Stimulated activated CD4-positive, alpha-beta T cell treated with anti-CD3 and anti-CD28 coated beads, Interleukin-2, amount 100 ng/mL, for 4 hours (primary cell): ENCODE measurements around the gene PPP2R2B.

Source experiments
- DNase-seq: peaks from one replicate; pipeline ENCODE4 v3.0.0-alpha.2; 2020; ENCODE audit warnings: low read depth

PPP2R2B gene

DNA sequence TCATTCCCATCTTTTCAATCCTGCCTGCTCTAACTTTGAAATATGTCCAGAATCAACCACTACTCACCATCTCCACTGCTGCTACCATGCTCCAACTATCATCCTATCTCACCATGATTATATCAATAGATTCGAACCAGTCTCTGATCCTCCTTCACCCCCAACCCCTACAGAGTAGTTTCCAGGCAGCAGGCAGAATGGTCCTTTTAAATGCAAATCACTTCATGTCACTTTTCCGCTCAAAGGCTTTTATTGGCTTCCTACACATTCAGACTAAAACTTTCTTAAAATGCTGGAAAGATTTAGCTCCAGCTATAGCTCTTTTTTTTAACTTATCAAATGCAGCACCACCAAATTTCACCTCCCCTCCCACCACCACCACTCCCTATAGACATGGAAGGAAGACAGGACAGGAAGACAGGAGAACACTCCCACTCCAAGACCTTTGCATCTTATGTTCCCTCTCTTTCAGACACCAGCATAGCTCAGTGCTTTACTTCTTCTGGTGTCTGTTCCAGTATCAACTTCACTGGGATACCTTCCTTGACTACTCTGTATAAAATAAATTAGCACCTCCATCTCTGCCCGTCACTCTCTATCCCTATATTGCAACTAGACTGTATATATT is 9.9 kb upstream of the PPP2R2B start:
- no peak for DNase-seq

DNA sequence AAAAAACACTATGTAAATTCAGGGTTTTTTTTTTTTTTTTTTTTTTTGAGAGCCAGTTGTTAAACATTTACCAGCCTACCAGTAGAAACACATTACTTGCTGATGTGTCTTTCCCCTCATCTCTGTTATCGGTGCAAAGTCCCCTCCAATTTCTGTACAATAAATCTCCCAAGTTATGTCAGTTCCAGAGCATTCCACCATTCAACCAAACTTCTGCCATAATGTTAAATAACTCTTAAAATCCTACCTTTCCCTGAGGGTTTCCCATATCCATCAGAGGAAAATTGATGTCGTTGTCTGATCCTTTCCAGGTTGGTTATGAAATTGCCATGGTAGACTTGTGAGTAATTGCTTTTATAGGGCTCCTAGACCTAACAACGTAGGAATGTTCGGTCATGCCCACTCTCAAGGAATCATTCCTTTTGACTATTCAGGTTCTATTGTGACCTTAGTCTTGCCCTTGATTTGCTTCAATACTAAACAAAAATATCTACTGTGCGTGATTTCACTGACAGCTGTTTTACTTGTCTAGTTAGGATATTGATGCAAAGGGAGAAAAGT is 5.6 kb upstream of the PPP2R2B start:
- DNase-seq: no peak

DNA sequence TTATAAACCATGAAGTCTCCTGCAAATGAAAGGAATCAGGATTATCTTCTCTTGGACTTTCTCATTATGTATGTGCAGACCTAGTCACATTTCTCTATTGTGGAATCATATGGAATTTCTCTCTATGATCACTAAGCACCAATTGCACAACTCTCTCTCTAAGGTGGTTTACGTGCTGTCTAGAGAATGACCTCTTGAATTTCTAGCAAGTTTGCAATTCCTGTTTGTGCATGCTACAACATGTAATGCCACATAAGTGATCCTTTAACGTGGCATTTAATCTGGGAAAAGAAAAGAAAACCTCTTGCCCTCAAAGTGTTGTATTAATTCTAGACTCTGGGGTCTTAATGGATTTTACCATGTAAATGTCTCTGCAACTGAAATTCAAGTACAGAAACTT is 5.0 kb upstream of the PPP2R2B start:
- no peak for DNase-seq

DNA sequence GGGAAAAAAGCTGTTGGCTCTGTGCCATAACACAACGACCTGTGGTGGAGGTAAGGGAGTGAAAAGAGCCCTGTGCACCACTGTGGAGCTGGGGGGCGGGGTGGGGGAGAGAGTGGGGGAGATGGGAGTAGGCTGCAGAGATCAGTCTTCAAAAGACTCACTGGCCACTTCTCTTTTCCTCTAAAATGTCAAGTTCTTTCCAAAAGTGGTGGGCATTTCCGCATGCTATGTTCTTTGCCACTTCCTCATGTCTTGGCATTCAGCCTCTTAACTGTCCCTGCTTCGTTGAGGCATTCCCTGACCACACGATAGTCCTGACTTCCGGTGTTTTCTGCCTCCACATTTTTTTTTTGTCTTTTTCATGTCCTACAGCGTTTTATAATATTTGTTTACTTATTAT is 2.4 kb upstream of the PPP2R2B start:
- no peak for DNase-seq

DNA sequence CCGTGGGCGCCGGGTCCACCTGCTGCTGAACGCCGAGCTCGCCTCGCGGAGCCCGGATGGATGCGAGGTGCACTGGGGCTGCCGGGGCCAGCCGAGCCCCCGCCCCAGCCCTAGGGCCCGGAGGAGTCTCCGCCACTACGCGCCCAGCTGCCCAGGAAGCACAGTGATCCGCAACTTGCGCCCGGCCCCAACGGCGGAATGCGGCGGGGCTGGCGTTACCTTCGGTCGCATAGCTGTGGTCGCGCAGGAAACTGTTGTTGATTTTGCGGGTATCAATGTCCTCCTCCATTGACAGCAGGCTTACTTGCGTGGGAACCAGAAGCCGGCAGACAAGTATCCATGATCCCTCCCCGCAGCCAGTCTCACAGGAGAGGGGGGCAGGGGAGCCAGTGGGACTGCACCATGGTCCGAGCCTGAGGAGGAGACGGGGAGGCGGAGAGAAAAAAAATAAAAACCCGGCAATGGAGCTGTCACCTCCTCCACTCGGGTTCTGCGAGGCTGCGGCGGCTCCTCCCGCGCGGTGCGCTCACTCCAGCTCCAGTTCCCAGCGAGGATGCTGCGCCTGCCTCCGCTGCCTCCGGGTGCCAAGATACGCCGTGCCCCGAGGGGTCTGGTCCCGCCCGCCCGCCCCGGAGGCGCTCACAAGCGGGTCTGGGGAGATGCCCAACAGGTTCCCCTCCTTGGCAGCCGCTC is 628 bp downstream of the PPP2R2B start:
- no peak for DNase-seq

DNA sequence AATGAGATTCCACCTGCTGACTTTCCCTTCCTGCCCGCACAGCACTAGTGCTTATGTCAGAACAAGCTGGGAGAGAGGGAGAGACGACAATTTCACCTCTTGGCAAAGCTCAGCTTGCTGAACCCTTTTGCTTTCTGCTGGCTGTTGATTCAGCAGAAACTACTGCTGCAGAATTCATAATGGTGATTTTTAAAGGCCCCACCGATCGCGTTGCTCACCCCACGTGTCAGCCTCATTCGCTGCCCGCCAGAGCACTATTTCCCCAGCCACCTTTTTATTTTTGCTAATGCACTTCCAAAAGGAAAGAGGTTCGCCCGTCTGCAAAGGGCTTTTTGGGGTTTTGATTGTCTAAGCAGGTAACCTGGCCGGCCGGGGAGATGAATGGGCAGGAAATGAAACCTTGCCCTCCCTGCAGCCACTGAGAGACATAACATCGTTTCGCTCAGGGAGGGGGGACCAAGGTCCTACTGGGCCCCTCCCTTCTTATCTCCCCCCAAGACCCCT is 1.3 kb downstream of the PPP2R2B start:
- DNase-seq: no peak

DNA sequence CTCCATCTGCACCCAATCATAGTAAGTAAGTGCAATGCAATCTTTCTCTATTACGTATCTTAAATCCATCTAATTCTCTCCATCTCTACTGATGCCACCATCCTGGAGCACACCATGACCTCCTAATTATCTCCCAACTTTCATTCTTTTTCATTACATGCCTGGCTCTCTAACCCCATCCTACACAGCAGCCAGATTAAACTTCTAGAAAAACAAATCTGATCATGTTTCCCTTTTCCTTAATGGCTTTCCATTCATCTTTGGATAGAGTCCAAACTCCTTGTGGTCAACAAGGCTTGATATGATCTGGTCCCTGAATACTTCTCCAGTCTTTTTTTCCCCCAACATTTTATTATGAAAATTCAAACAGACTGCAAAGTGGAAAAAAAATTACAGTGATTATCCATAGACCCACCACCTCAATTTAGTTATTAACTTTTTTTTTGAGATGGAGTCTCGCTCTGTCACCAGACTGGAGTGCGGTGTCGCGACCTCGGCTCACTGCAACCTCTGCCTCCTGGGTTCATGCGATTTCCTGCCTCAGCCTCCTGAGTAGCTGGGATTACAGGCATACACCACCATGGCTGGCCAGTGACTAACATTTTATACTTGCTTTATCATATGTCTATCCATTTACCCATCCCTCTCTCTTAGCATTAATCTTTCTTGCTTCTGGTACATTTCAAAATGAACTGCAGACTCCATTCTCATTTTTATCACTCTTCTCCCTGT is 5.2 kb downstream of the PPP2R2B start:
- no peak for DNase-seq

DNA sequence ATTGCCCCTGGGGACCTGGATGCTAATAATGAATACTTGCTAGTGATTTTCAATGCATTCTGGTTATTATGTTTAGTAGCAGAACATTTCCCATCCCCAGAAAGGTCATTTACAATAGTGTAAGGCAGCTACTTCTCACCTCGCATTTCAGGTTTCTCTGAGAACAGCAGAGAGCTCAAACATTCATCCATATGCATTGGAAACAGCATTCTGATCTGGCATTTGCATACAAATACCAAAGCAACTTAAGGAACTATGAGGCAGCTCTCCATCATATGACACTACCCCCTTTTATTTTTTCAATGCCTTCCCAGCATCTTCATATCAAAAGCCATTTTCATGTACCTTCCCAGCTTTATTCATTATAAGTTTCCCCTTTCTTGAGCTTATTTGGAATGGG is 6.4 kb downstream of the PPP2R2B start:
- DNase-seq: no peak

DNA sequence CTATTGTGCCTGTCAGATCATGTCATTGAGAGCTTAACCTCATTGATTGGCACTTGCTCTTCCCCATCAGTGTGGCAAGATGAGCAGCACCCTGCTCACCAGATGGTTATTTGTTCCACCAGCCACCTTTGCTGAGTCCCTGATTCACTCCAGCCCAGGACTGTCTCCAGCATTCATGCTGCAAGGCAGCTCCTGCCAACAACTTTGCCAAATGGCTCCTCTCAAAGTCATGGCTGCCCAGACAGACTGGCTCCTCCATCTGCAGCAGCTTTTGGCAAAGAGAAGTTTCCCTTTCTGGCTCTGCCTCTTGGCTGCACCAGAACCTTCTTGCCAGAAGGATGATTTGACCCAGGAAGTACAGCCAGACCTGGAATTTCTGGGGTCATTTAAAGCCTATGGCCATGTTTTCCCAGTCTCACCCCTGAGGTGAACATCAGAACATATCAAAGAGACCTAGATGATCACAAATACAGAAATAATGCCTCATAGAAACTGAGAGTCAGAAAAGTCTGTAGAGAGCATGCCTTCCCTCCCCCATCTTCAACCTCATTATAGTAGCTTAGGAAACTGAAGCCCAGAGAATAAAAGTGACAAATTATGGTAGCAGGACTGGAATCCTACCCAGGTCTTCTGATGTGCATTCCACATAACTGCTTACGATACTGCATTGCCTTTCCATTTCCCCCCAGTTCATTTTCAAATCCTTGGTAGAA is 10.4 kb downstream of the PPP2R2B start:
- no peak for DNase-seq

DNA sequence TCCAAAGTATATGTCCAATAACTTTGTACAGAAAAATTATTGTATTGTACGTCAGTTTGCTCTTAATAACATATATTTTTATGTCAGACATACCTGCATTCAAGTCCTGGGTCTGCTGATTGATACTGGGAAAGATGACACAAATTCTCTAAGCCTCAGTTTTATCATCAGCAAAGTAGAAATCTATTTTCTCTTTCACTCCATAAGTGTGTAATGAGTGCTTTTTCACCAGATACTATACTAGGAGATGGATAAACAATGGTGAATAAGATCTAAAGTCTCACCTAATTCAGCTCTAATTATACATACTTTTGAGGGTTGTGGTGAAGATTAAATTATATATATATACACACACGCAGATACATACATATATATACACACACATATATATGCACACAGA is 12.3 kb downstream of the PPP2R2B start:
- DNase-seq: no peak

DNA sequence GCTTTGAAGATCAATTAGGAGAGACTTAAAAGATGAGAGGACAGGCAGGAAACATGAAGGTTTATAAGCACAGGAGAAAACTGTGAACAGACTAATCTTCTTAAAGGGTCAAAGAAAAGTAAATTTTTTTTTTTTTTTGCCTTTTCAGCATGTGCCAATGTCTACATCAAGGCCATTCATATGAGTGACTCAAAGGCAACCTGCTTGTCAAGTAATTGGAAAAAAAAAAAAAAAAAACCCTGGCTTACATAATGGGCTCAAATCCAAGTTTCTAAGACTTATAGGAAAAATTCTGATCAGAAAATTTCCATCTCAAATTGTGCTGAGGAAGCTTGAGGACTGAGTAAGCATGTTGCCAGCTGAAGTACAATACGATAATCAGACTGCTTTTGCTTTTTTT is 15.9 kb downstream of the PPP2R2B start:
- DNase-seq: no peak

DNA sequence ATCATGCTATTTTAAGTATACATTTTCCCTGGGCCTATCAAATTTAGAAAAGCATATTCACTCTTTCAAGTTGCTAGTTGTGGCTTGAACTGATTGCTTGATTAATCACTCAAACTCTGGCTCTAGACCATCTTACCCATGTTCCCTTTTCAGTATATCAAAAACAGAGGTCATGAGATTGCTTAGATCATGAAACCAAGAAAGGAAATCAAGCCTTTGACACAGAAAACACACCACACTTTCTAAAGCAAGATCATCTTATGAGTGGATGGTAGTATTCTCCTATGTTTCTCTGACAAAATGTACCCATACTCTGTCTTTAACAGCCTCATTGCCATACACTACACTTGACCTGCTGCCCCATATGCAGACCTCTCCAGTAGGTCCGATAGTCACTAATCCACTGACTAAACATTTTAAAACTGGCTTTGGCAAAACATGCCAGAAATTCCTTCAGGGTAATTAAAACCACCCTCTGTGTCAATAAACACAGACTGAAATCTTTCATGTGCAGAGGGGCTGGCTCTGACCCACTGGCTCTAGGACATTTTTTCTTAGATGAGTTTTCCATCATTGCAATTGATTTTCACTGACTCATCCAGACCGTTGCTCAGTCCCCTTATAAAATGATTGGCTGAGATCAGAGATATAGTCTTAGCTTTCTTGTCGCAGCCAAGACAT is 18.2 kb downstream of the PPP2R2B start:
- DNase-seq: no peak

DNA sequence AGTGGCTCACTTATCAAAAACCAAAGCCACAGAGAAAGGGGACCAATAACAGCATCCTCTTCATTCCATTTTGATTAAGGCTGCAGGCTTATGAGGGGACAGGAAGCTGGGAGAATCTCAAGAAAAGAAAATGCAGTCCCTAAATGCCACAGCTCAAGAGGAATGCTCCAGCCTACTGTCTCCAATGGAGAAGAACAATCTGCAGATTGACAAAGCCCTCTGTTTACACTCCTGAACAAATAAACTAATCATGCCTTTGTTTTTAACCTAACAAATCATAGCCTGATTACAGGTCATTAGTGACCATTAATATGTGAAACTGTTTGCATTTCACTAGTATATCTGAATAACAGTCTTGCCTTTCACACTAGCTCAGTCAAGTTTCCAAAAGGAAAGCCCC is 26.5 kb downstream of the PPP2R2B start:
- DNase-seq: no peak

DNA sequence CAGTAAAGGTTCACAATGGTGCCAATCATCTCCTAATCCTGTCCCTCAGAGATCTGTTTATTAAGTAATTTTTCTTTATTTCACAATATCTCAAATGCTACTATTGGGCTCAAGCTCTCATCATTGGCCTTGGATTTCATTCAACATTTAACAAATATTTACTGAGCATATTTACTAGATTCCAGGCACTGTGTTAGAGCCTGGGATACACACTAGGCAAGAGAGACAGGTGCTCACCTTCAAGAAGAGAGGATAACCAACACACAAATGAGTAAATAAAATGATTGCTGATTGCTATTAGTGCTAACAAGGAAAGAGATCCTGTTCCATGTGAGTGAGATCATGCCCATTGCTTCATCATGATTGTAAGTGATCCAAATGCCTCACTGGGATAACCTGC is 27.4 kb downstream of the PPP2R2B start:
- no peak for DNase-seq

DNA sequence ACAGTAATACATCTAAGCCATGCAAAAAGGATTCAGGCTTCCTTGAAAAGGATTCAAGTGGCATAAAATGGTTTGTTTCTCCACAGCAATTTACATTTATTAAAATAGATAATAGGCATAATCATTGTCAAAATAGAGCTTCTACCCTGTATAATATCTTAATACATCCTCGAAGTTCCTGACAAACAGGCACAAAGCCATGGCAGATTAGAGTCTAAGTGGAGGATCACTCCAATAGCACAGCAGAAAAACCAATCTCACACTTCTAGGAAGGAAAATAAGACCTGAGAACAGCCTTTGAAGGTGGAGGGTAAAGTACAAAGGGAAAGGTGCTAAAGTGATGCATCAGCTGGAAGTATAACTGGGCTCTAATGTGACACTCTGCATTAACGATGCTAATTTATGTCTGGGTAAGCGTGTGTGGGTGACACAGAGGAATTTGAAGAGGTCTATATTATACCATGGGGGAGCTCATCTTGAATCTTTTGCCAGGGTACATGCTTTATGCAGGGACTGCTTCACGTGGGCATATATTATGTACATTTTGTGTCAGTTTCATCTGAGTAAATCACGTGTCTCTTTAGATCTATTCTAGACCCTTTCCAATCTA is 28.8 kb downstream of the PPP2R2B start:
- no peak for DNase-seq

DNA sequence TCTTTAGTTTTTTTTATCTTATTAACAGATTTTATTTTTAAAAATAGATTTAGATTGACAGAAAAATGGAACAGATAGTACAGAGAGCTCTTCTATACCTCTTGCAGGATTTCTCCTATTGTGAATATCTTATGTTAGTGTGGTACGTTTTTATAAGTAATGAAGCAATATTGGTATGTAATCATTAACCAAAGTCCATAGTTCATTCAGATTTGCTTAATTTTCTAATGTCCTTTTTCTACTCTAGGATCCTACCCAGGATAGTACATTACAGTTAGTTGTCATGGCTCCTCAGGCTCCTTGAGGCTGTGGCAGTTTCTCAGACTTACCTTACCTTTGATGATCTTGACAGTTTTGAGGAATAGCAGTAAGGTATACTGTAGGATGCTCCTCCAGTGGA is 30.4 kb downstream of the PPP2R2B start:
- DNase-seq: no peak

DNA sequence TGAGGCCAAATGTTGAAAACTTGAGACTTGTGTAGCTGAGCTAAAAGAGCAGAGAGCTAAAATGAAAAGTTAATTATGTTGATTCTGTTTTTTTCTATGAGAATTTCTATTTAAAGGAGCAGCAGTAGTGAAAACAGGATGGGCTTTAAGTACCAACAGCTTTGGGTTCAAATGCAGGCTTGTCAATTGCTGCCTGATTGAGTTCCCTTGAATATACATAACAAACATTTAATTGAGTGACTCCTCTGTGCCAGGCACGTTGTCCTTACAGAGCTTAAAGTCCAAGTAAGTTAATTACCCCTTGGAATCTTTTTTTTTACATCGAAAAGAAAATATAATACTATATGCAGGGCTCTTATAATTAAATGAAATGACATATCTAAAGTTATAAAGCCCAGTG is 38.5 kb downstream of the PPP2R2B start:
- no peak for DNase-seq

DNA sequence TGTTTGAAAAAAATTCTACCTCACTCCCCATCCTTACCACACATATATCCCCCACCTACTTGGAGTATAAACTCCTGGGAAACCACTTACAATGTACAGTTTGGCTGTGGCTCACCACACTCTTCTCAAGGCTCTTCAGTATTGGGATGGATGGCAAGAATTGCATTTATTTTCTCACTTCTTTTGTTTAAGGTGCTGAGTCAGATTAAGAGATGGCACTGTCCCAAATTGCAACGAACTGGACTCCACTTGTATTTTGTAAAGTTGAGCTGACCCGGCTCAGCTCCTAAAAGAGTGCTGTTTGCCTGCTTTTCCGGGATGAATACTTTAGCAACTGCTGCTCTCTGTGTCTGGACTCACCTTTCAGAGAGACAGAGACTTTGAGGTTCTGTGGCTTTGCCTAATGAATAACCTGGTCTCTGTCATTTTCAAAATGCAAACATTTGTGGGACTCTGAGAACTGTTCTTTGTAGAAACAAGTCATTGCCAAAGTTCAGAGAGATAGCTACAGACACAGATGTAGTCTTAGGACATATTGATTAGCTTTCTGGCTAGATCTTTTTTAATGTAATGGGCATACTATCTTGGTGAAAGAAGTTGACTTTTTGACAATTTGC is 42.2 kb downstream of the PPP2R2B start:
- no peak for DNase-seq

DNA sequence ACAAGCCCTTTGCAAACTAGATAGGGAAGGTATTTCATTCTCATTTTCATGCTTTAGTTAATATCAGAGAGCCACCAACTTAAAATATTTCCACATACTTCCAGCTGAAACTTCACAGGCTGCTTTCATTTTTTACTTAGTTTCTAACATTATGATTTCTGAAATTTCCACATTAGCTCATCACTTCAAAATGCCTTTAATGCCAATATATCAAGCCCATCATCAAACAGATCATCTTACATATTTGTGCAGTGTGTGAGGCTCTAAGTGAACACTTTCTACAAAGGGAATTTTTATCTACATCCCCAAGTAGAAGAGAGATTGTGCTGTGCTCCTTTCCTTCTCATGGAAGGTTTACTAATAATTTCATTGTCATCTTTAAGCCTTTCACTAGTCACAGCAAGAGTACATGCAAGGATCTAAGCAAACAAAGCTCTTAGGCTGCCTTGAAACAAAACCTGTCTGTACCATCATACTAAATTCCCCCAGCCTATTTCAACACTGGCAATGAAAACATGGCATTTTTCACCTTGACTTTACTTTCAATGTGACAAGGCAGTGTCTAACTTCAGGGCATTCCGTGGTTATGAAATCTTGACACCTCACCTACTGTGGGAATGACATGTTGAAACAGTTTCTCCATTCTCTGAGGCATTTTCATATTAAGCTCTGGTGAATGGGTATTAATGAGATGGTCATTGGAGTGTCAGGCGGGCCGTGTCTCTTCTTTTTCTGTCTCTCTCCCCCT is 45.4 kb downstream of the PPP2R2B start:
- DNase-seq: no peak

DNA sequence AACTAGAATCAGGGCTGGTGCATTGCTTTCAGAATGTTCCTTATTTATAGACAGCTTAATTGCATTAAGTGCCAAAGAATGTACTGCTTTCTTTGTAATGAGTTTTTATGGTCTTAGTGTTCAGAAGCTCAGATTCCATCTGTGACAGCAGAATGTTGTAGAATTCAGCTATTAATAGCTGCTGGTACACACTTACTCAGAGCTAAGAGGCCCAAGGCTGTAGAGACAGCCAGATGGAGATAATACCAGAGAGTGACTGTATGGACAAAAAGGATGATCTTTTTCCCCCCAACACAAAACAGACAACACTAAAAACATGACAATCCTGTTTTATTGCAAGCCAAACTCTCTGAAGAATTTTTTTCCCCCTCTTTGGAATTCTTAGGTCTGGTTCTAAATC is 50.2 kb downstream of the PPP2R2B start:
- DNase-seq: no peak
